ENCODE results near the gene ATR. TPM values are rescaled to one million over a fixed set of nuclear protein-coding genes. Genes with fewer than 3 reads are reported as not detected.

ATR gene
- total RNA-seq, 1 donor from 2014 or later, result 47.4 TPM

- DNase-seq (no peak), ATAC-seq (ENCODE audit: low read depth) (no peak)
- no peak for TF ChIP-seq CTCF (IDR thresholded peaks at IDR 0.05)
- Mint-ChIP-seq H3K36me3 (ENCODE audit: low read depth) (no peaks in the 10 kb centered on the region), H3K27ac (no peak overlapping the region), H3K9me3 (no peaks in the 10 kb centered on the region), H3K27me3 (peaks cover 4% of the 10 kb centered on the region), H3K4me3 (no peak overlapping the region), H3K4me1 (peaks cover 4% of the 10 kb centered on the region)
- intact Hi-C loops (cut with micrococcal nuclease), result no loop called here
- ChIA-PET POLR2A (no interaction called here), CTCF (no interaction called here)
Observed at GRCh38 chr3:142601713-142602112, 23.2 kb upstream of the ATR start.

GRCh38 chr3:142597906-142598305 is 19.4 kb upstream of the ATR start:
- no peak for DNase-seq
- no peaks in the 10 kb centered on the region for H3K36me3 Mint-ChIP-seq (ENCODE audit: low read depth)
- ChIA-PET CTCF (no interaction called here), POLR2A (interaction anchor here (4.4 kb wide), 1 partner anchor 19 kb away, joined by 27 read pairs; the partner anchor contains the start of gene ATR)
- H3K4me1 Mint-ChIP-seq, result peaks cover 16% of the 10 kb centered on the region
- no peak for TF ChIP-seq CTCF (IDR thresholded peaks at IDR 0.05)
- no peaks in the 10 kb centered on the region for H3K9me3 Mint-ChIP-seq
- no peak overlapping the region for H3K27ac Mint-ChIP-seq
- intact Hi-C loops (cut with micrococcal nuclease), result loop anchor here (5.0 kb wide), 2 partner anchors 404 to 1374 kb away; partner anchors contain the start of genes DIPK2A and U2SURP
- H3K27me3 Mint-ChIP-seq, result peaks cover 7% of the 10 kb centered on the region
- no peak for ATAC-seq (ENCODE audit: low read depth)
- peak overlapping the region; percentile 24 for H3K4me3 Mint-ChIP-seq

- no peak for ATAC-seq (ENCODE audit: low read depth)
- POLR2A ChIA-PET, result interaction anchor here (1.6 to 4.4 kb wide), 2 partner anchors 18 to 401 kb away, joined by 3 to 27 read pairs; partner anchors contain the start of gene ATR
Observed at GRCh38 chr3:142596726-142597088, 18.2 kb upstream of the ATR start.

GRCh38 chr3:142595951-142596725 is 17.6 kb upstream of the ATR start, which contains the start of gene PLS1:
Gene PLS1, plus strand, starts transcription at chr3:142596393. Its CDS starts 67,845 bp downstream, at chr3:142664238.
- Mint-ChIP-seq H3K4me1 (peaks cover 16% of the 10 kb centered on the region), H3K4me3 (peak within 1 kb of the TSS; percentile 95), H3K36me3 (ENCODE audit: low read depth) (no peaks in the 10 kb centered on the region), H3K27ac (peak within 1 kb of the TSS; percentile 56), H3K27me3 (peaks cover 12% of the 10 kb centered on the region), H3K9me3 (no peaks in the 10 kb centered on the region)
- ChIA-PET POLR2A (interaction anchor here (0.6 to 4.4 kb wide), 3 partner anchors 18 to 449 kb away, joined by 3 to 27 read pairs (median 3); partner anchors contain the start of gene ATR), CTCF (no interaction called here)
- TF ChIP-seq CTCF (IDR thresholded peaks at IDR 0.05), result no peak
- DNase-seq (peak; percentile 89), ATAC-seq (ENCODE audit: low read depth) (peak; percentile 84)
- intact Hi-C loops (cut with micrococcal nuclease), result loop anchor here (1.0 to 5.0 kb wide), 4 partner anchors 18 to 1376 kb away; partner anchors contain the start of genes ATR, DIPK2A, TRPC1 and U2SURP

More at GRCh38 chr3:142596726-142597088, 18.2 kb upstream of the ATR start:
- TF ChIP-seq CTCF (IDR thresholded peaks at IDR 0.05), result no peak
- H3K27ac Mint-ChIP-seq, result no peak overlapping the region
- no peaks in the 10 kb centered on the region for H3K36me3 Mint-ChIP-seq (ENCODE audit: low read depth)
- peaks cover 10% of the 10 kb centered on the region for H3K27me3 Mint-ChIP-seq
- no peak for DNase-seq
- no peaks in the 10 kb centered on the region for H3K9me3 Mint-ChIP-seq
- CTCF ChIA-PET, result no interaction called here
- H3K4me1 Mint-ChIP-seq, result peaks cover 16% of the 10 kb centered on the region
- H3K4me3 Mint-ChIP-seq, result peak overlapping the region; percentile 95
- intact Hi-C loops (cut with micrococcal nuclease), result loop anchor here (1.0 to 5.0 kb wide), 4 partner anchors 18 to 1376 kb away; partner anchors contain the start of genes ATR, DIPK2A, TRPC1 and U2SURP

- no peak for DNase-seq
- ChIA-PET CTCF (no interaction called here), POLR2A (interaction anchor here (1.6 to 4.4 kb wide), 2 partner anchors 17 to 402 kb away, joined by 3 to 27 read pairs; partner anchors contain the start of gene ATR)
- peaks cover 12% of the 10 kb centered on the region for H3K27me3 Mint-ChIP-seq
- intact Hi-C loops (cut with micrococcal nuclease), result loop anchor here (5.0 kb wide), 2 partner anchors 407 to 1377 kb away; partner anchors contain the start of genes DIPK2A and U2SURP
- H3K4me1 Mint-ChIP-seq, result peaks cover 16% of the 10 kb centered on the region
- peak overlapping the region; percentile 35 for H3K27ac Mint-ChIP-seq
- no peaks in the 10 kb centered on the region for H3K9me3 Mint-ChIP-seq
- no peak for ATAC-seq (ENCODE audit: low read depth)
- H3K4me3 Mint-ChIP-seq, result peak overlapping the region; percentile 95
- no peak for TF ChIP-seq CTCF (IDR thresholded peaks at IDR 0.05)
- no peaks in the 10 kb centered on the region for H3K36me3 Mint-ChIP-seq (ENCODE audit: low read depth)
Observed at GRCh38 chr3:142595581-142595950, 17.0 kb upstream of the ATR start.
